SK-N-SH treated with all-trans-retinoic acid at 6 μM for 48 hours (cell line): ENCODE results near the gene NEAT1.

Experiments used
- ATAC-seq: fragments of 200-7000 bp; cut with Tn5 transposase; 3 replicates; pipeline ENCODE4 v1.9.1; 2020; ENCODE audit warnings: mild to moderate bottlenecking, moderate library complexity
- ARNTL ChIP-seq: fragments of 450-650 bp; formaldehyde crosslinking; IDR thresholded peaks from 2 replicates; pipeline ENCODE4 v1.5.0; 2020; ENCODE audit warnings: low read depth, mild to moderate bottlenecking, moderate library complexity, borderline replicate concordance
- BACH2 ChIP-seq: fragments of 250-450 bp; sonication (Bioruptor Pico); IDR thresholded peaks from 2 replicates; pipeline ENCODE4 v1.9.0; 2021; ENCODE audit warnings: mild to moderate bottlenecking, borderline replicate concordance
- GLIS3 ChIP-seq: fragments of 250-450 bp; sonication (Bioruptor Pico); IDR thresholded peaks from 2 replicates; pipeline ENCODE4 v1.5.0; 2020; ENCODE audit warnings: mild to moderate bottlenecking, moderate library complexity
- OSR1 ChIP-seq: fragments of 250-450 bp; sonication (Bioruptor Pico); IDR thresholded peaks from 2 replicates; pipeline ENCODE4 v1.8.0; 2022; ENCODE audit warnings: moderate library complexity, mild to moderate bottlenecking, inconsistent platforms
- PPARA ChIP-seq: fragments of 250-450 bp; sonication (Bioruptor Pico); IDR thresholded peaks from 2 replicates; pipeline ENCODE4 v1.5.0; 2020; ENCODE audit warnings: mild to moderate bottlenecking, borderline replicate concordance
- RARB ChIP-seq: fragments of 250-450 bp; sonication (Bioruptor Pico); IDR thresholded peaks from 2 replicates; pipeline ENCODE4 v1.8.0; 2021; ENCODE audit warnings: mild to moderate bottlenecking, moderate library complexity
- SNAI2 ChIP-seq: fragments of 250-450 bp; sonication (Bioruptor Pico); IDR thresholded peaks from 2 replicates; pipeline ENCODE4 v1.5.0; 2020; ENCODE audit warnings: mild to moderate bottlenecking, moderate library complexity
- TCF4 ChIP-seq: fragments of 250-450 bp; sonication (Bioruptor Pico); IDR thresholded peaks from 2 replicates; pipeline ENCODE4 v1.8.0; 2021; ENCODE audit warnings: mild to moderate bottlenecking, moderate library complexity, borderline replicate concordance
- TOX ChIP-seq: fragments of 250-450 bp; sonication (Bioruptor Pico); IDR thresholded peaks from 2 replicates; pipeline ENCODE4 v1.8.0; 2021; ENCODE audit warnings: mild to moderate bottlenecking, moderate library complexity, borderline replicate concordance
- ZC3H10 ChIP-seq: fragments of 250-450 bp; sonication (Bioruptor Pico); IDR thresholded peaks from 2 replicates; pipeline ENCODE4 v1.5.1; 2021; ENCODE audit warnings: mild to moderate bottlenecking, moderate library complexity
- ZFP3 ChIP-seq: fragments of 250-450 bp; sonication (Bioruptor Pico); IDR thresholded peaks from 2 replicates; pipeline ENCODE4 v1.5.0; 2020; ENCODE audit warnings: mild to moderate bottlenecking, moderate library complexity
- ZNF8 ChIP-seq: fragments of 450-650 bp; formaldehyde crosslinking; IDR thresholded peaks from 2 replicates; pipeline ENCODE4 v1.5.0; 2020; ENCODE audit warnings: mild to moderate bottlenecking, moderate library complexity
- TF ChIP-seq, protein P1 (sequence below): fragments of 250-450 bp; sonication (Bioruptor Pico); IDR thresholded peaks from 2 replicates; pipeline ENCODE4 v1.5.1; 2021; ENCODE audit warnings: mild to moderate bottlenecking, moderate library complexity
- TF ChIP-seq, protein P2 (sequence below): fragments of 250-450 bp; sonication (Bioruptor Pico); IDR thresholded peaks from 2 replicates; pipeline ENCODE4 v1.8.0; 2021; ENCODE audit warnings: low read depth, mild to moderate bottlenecking, moderate library complexity, borderline replicate concordance
- TF ChIP-seq, protein P3 (sequence below): fragments of 250-450 bp; sonication (Bioruptor Pico); IDR thresholded peaks from 2 replicates; pipeline ENCODE4 v1.5.1; 2020; ENCODE audit warnings: low read depth, mild to moderate bottlenecking, moderate library complexity
- TF ChIP-seq, protein P4 (sequence below): fragments of 250-450 bp; sonication (Bioruptor Pico); IDR thresholded peaks from 2 replicates; pipeline ENCODE4 v1.5.0; 2020; ENCODE audit warnings: mild to moderate bottlenecking, moderate library complexity
- TF ChIP-seq, protein P5 (sequence below): fragments of 250-450 bp; sonication (Bioruptor Pico); IDR thresholded peaks from 2 replicates; pipeline ENCODE4 v1.8.0; 2020; ENCODE audit warnings: mild to moderate bottlenecking, moderate library complexity, borderline replicate concordance

The NEAT1 gene

DNA sequence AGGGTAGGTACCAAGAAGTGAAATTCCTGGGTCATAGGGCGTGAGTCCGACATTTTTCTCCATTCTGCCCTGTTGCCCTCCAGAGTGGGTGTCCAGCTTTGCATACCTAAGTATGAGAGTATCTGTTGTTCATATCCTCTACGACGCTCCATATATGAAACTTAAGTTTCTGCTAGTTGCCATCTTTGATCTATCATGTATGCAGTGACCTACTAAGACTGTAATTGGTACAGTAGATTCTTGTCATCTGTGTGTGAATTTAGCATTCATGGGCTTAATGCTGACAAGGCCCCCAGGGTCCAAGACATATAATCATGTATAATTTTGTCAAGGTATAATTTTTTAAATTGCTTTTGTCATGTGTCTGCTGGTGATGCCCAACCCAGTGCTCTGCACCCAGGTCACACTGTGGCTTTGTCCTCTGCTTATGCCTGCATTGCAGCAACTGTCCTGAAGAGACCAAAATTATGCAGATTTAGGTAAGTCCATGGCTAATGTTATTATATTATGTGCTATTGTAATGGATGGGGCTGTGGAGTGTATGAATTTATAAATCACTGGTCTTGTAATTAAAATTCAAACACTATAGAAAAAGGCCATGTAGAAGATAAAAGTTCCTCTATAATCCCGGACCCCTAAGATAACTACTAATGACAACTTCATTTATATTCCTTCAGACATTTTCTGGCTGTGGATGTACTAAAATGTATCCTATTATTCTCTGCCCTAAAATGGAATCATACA lies 12.2 kb downstream of the NEAT1 start:
- TF ChIP-seq, protein P1, sequence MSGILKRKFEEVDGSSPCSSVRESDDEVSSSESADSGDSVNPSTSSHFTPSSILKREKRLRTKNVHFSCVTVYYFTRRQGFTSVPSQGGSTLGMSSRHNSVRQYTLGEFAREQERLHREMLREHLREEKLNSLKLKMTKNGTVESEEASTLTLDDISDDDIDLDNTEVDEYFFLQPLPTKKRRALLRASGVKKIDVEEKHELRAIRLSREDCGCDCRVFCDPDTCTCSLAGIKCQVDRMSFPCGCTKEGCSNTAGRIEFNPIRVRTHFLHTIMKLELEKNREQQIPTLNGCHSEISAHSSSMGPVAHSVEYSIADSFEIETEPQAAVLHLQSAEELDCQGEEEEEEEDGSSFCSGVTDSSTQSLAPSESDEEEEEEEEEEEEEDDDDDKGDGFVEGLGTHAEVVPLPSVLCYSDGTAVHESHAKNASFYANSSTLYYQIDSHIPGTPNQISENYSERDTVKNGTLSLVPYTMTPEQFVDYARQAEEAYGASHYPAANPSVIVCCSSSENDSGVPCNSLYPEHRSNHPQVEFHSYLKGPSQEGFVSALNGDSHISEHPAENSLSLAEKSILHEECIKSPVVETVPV (CRISPR knock-in tag), result peak; percentile 33; the same call in 1 of the 2 replicates
- TF ChIP-seq ZFP3 (CRISPR knock-in tag), result no peak
- no peak for TF ChIP-seq ARNTL (CRISPR knock-in tag)
- TF ChIP-seq, protein P2, sequence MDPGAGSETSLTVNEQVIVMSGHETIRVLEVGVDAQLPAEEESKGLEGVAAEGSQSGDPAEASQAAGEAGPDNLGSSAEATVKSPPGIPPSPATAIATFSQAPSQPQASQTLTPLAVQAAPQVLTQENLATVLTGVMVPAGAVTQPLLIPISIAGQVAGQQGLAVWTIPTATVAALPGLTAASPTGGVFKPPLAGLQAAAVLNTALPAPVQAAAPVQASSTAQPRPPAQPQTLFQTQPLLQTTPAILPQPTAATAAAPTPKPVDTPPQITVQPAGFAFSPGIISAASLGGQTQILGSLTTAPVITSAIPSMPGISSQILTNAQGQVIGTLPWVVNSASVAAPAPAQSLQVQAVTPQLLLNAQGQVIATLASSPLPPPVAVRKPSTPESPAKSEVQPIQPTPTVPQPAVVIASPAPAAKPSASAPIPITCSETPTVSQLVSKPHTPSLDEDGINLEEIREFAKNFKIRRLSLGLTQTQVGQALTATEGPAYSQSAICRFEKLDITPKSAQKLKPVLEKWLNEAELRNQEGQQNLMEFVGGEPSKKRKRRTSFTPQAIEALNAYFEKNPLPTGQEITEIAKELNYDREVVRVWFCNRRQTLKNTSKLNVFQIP (CRISPR knock-in tag), result 0 out of 2 replicates have a peak, but pooled peaks have one; percentile 71
- no peak for TF ChIP-seq ZNF8 (CRISPR knock-in tag)
- TF ChIP-seq, protein P3, sequence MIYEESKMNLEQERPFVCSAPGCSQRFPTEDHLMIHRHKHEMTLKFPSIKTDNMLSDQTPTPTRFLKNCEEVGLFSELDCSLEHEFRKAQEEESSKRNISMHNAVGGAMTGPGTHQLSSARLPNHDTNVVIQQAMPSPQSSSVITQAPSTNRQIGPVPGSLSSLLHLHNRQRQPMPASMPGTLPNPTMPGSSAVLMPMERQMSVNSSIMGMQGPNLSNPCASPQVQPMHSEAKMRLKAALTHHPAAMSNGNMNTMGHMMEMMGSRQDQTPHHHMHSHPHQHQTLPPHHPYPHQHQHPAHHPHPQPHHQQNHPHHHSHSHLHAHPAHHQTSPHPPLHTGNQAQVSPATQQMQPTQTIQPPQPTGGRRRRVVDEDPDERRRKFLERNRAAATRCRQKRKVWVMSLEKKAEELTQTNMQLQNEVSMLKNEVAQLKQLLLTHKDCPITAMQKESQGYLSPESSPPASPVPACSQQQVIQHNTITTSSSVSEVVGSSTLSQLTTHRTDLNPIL, result no peak
- no peak for TF ChIP-seq OSR1 (CRISPR knock-in tag)
- peak; percentile 70; the same call in 1 of the 2 replicates for TF ChIP-seq TOX (CRISPR knock-in tag)
- TF ChIP-seq ZC3H10 (CRISPR knock-in tag), result peak; percentile 59; the same call in 1 of the 2 replicates
- TF ChIP-seq SNAI2 (CRISPR knock-in tag), result no peak
- 0 out of 2 replicates have a peak, but pooled peaks have one; percentile 21 for TF ChIP-seq TCF4
- TF ChIP-seq RARB (CRISPR knock-in tag), result peak; percentile 80; the same call in 1 of the 2 replicates
- TF ChIP-seq, protein P4, sequence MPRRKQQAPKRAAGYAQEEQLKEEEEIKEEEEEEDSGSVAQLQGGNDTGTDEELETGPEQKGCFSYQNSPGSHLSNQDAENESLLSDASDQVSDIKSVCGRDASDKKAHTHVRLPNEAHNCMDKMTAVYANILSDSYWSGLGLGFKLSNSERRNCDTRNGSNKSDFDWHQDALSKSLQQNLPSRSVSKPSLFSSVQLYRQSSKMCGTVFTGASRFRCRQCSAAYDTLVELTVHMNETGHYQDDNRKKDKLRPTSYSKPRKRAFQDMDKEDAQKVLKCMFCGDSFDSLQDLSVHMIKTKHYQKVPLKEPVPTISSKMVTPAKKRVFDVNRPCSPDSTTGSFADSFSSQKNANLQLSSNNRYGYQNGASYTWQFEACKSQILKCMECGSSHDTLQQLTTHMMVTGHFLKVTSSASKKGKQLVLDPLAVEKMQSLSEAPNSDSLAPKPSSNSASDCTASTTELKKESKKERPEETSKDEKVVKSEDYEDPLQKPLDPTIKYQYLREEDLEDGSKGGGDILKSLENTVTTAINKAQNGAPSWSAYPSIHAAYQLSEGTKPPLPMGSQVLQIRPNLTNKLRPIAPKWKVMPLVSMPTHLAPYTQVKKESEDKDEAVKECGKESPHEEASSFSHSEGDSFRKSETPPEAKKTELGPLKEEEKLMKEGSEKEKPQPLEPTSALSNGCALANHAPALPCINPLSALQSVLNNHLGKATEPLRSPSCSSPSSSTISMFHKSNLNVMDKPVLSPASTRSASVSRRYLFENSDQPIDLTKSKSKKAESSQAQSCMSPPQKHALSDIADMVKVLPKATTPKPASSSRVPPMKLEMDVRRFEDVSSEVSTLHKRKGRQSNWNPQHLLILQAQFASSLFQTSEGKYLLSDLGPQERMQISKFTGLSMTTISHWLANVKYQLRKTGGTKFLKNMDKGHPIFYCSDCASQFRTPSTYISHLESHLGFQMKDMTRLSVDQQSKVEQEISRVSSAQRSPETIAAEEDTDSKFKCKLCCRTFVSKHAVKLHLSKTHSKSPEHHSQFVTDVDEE (CRISPR knock-in tag), result no peak
- no peak for ATAC-seq

DNA sequence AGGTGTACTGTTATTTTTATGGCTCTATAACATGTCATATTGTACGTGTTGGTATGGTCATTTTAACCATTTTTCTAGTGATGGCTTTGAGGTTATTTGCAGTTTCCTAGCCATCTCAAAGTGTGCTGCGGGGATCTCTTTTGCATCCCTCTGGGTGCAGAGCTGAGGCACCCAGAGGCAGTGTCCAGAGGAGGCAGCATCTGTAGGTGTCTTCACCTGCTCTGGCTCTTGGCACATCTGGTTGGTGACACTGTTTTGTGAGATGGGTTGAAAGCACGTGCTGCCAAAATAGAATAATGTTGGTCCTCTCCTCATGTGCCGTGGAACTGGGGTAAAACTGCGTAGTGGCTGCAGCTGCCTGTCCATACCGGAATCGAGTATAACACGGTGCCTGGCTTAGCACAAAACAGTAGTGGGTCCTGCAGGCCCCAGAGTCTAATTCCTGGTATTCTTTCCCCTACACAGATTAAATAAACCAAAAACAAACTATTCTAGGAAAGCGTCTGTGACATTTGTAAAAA lies 12.9 kb downstream of the NEAT1 start:
- ATAC-seq, result peak; percentile 0; the same call in 2 of the 3 replicates
- TF ChIP-seq SNAI2 (CRISPR knock-in tag) (no peak), ZNF8 (CRISPR knock-in tag) (no peak), BACH2 (CRISPR knock-in tag) (no peak), TCF4 (peak; percentile 1; the same call in 1 of the 2 replicates), PPARA (CRISPR knock-in tag) (no peak), TOX (CRISPR knock-in tag) (peak; percentile 1), GLIS3 (CRISPR knock-in tag) (peak; percentile 67; the same call in 1 of the 2 replicates)
- TF ChIP-seq, protein P4 (CRISPR knock-in tag), result no peak
- TF ChIP-seq, protein P3, result no peak; the same call in none of the 2 replicates
- TF ChIP-seq, protein P5, sequence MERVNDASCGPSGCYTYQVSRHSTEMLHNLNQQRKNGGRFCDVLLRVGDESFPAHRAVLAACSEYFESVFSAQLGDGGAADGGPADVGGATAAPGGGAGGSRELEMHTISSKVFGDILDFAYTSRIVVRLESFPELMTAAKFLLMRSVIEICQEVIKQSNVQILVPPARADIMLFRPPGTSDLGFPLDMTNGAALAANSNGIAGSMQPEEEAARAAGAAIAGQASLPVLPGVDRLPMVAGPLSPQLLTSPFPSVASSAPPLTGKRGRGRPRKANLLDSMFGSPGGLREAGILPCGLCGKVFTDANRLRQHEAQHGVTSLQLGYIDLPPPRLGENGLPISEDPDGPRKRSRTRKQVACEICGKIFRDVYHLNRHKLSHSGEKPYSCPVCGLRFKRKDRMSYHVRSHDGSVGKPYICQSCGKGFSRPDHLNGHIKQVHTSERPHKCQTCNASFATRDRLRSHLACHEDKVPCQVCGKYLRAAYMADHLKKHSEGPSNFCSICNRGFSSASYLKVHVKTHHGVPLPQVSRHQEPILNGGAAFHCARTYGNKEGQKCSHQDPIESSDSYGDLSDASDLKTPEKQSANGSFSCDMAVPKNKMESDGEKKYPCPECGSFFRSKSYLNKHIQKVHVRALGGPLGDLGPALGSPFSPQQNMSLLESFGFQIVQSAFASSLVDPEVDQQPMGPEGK, result peak; percentile 50; the same call in 1 of the 2 replicates
- TF ChIP-seq, all 23 proteins: peak for 4
